ENCODE measurements around the gene SIGLEC15.
"Not testable (repeated sequence)": the region's sequence is repeated elsewhere in the genome, so short reads cannot be mapped to it uniquely, and the experiment has no call there.

The SIGLEC15 gene

DNA sequence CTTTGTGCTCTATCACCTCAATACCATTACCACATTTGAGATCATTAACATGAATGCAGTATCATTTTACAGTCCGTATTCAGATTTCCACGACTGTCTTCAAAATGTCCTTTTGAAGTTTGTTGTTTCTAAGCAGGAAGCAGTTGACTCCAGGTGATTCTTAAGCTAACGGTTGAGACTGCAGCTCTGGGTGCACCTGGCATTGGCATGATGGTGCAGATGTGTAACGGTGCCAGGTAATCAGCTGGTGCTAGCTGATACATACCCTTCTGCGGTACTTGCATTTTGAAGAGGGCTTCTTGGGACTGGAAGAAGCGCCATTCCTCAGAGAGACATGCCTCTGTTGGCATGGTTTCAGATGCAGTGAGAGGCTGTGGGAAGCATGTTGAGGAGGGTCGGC, 19.5 kb downstream of the SIGLEC15 start:
- DNase-seq (ENCODE audit: low spot score) = no peak

DNA sequence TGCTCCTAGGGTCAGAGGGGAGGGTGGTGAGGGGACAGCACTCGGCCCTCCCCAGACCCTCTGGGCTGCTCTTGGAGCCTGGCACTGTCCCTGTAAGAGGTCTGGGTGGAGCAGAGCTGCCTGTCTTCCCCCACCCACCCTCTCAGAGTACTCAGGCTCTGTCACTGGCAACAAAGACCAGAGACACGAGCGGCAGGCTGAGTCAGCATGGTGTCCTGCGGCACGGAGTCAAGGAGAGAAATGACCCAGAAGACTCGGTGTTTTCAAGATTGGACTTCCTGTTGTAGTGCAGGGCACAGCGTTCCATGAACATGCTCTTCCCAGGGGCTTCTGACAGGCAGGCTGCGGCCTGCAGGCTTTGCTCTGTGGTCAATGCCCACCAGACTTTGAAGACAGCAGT, 19.9 kb downstream of the SIGLEC15 start:
- no peak for DNase-seq (ENCODE audit: low spot score)

GRCh38 chr18:45847119-45847518, 21.6 kb downstream of the SIGLEC15 start:
- no peak for DNase-seq (ENCODE audit: low spot score)

- not testable (repeated sequence) for DNase-seq (ENCODE audit: low spot score)
Measured at GRCh38 chr18:45848643-45849042, 23.2 kb downstream of the SIGLEC15 start.

DNA sequence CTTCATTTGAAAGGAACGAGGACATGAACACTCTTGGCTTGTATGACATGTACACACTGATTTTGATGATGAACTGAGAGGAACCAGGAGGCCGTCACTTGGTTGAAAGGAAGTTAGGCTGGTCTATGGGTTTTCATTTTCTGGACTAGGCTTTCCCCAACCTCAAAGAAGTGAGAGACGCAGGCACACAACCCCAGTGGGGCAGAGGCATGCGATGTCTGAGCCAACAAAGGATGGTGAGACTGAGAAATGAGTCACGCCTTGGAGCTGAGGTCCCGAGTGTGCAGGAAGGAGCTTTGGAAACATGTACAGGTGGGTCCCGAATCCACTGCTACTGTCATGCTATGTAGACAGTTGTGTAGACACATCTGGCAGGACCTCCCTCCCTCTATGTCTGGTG, 24.1 kb downstream of the SIGLEC15 start:
- no peak for DNase-seq (ENCODE audit: low spot score)

DNA sequence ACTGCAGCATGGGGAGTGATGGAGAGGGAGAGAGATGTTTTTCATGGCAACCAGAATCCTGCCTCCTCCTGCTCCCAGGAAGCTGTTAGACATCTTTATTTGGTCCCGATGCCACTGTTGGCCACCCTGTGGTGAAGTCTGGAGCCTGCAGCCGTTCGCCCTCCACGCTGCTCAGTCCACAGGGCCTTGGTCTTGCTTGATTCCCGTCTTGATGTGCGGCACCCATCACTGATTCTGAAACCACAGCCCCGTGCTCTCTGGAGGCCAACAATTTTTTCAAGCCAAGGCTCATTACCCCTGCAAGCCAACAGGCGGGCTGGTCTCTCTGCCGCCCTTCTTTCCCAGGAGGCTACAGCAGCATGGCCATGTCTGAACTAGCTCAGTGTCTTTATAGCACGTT, 24.5 kb downstream of the SIGLEC15 start:
- DNase-seq (ENCODE audit: low spot score) = no peak

GRCh38 chr18:45851161-45851925, 25.9 kb downstream of the SIGLEC15 start:
- DNase-seq (ENCODE audit: low spot score) = no peak

GRCh38 chr18:45852631-45853030, 27.2 kb downstream of the SIGLEC15 start:
- no peak for DNase-seq (ENCODE audit: low spot score)

DNA sequence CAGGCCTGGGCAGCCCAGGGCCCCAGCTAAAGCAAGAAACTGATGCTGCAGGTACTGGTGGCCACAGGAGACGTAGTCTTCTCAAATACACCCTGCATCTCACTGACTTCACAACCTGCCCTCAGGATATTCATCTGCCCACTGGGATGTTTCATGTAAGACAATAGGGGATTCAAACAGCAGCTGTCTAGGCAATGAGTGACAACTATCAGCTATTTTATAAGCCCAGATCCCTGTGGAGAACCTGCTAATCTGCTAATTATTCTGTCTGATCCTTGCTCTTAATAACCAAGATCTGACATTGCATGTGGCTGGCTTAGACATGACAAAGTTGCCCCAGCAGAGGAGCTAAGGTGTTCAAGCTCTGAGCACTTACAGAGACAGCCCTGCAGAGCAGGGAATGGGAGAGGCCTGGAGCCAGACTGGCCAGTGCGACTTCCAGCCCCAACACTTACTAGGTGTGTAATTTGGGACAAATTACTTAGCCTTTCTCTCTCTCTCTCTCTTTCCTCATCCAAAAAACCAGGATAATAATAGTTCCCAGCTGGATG, 28.6 kb downstream of the SIGLEC15 start:
- DNase-seq (ENCODE audit: low spot score) = peak; percentile 81

DNA sequence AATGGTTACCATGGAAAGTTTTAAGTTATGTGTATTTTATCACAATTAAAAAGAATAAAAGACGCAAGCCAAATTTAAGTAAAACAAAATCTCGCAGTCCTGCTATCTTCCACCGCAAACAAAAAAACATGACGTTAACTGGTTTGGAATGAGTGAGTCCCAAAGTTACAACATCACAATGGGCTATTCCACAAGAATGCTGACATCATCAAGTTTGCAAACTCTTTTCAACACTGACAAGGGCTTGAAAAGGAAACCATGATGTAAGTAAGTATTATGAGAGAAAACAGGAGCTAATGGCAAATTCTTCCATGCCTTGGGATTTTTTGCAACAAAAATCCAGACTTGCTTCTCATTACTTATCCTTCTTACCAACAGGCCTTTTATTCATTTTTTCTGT, 31.1 kb downstream of the SIGLEC15 start:
- no peak for DNase-seq (ENCODE audit: low spot score)

GRCh38 chr18:45859334-45859733, 33.9 kb downstream of the SIGLEC15 start:
- no peak for DNase-seq (ENCODE audit: low spot score)

DNA sequence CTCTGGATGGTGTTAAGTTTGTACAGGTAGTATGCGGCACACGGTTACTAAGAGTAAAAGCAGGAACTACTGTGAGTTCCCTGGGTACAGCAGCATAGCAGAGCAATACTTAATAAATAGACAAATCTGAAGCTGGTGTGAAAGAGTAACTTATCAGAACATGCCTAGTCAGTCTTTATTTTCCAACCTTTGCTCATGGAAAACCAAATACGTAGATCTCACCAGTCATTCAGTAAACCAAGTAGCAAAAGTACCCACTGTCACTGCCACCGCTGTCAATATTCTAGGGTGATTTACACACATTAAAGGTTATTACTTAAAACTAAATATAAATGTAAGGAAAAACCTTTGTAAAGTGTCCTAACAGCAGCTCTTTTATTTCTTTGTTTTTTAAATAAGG, 35.0 kb downstream of the SIGLEC15 start:
- DNase-seq (ENCODE audit: low spot score) = no peak

GRCh38 chr18:45860971-45861370, 35.5 kb downstream of the SIGLEC15 start:
- DNase-seq (ENCODE audit: low spot score) = no peak

DNA sequence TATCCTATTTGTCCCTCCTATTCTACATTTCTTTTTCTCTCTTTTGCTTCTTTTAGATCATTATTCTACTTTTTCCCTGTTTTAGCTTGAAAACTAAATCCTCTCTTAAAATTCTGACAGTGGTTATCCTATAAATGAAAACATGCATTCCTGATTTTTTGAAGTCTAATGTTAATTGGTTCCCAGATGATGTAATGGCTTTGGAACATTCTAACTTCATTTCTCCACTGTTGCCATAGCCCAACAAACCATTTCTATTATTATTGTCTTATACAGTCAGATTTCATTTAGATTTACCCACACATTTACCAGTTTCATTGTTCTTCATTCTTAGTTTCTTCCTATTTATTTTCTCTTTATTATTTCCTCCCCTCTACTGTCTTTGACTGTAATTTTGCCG, 36.5 kb downstream of the SIGLEC15 start:
- no peak for DNase-seq (ENCODE audit: low spot score)

GRCh38 chr18:45863469-45863868, 38.0 kb downstream of the SIGLEC15 start:
- DNase-seq (ENCODE audit: low spot score) = no peak

- no peak for DNase-seq (ENCODE audit: low spot score)
Measured at GRCh38 chr18:45864081-45864480, 38.6 kb downstream of the SIGLEC15 start.

DNA sequence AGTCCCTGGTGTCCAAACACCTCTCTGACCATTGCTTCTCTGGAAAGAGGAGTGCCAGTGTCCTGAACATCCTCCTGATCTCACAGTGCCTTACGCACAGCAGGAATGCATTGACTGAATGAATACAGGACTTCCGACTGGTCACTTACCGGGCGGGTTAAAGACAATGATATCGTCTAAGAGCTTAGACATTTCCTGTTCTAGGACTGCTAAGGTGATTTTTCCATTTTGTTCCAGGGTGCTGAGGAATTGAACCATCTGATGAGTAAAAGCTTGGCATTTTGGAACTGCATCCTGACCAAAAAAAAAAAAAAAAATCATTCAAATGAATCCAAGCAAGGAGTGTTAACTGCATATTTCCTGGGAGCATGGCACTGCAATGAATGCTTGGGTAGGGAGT, 40.0 kb downstream of the SIGLEC15 start:
- DNase-seq (ENCODE audit: low spot score) = no peak

DNA sequence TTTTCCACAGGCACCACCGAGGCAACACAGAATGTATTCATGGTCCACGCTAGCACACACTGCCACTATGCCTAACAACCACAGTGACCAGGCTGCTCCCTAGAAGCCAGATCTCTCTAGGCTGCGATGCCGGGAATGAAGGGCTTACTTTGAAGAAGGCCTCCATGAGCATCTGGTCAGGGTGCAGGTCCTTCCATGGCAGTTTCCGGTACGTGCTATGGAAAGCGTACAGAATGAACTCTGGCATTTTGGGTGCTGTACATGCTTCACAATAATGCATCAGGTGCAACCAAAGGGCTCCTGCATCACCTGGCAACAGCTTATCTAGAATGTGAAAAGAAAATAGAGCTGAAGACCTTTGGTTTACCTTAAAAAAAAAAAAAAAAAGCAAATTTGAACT, 44.9 kb downstream of the SIGLEC15 start:
- DNase-seq (ENCODE audit: low spot score) = no peak

- DNase-seq (ENCODE audit: low spot score) = no peak
Measured at GRCh38 chr18:45871431-45872084, 46.1 kb downstream of the SIGLEC15 start.

GRCh38 chr18:45874491-45875184, 49.2 kb downstream of the SIGLEC15 start:
- no peak for DNase-seq (ENCODE audit: low spot score)

- DNase-seq (ENCODE audit: low spot score) = no peak
Measured at GRCh38 chr18:45876161-45876560, 50.7 kb downstream of the SIGLEC15 start.

GRCh38 chr18:45877403-45877802, 51.9 kb downstream of the SIGLEC15 start:
- no peak for DNase-seq (ENCODE audit: low spot score)

Data from D341Med (cell line).